A549 (cell line): ENCODE measurements around the gene RYR3.

ENCODE experiments used
- BHLHE40 ChIP-seq: IDR thresholded peaks from 2 replicates; pipeline ENCODE4 v1.6.1; 2012; ENCODE audit warnings: low read depth, low read length, inconsistent platforms
- CHD2 ChIP-seq: fragments of 150-350 bp; IDR thresholded peaks from 2 replicates; pipeline ENCODE4 v1.6.1; 2014; ENCODE audit warnings: low read length; ENCODE audit not compliant: partially characterized antibody
- CTCF ChIP-seq: fragments of >200 bp; sonication (Bioruptor Twin); formaldehyde crosslinking; IDR thresholded peaks from 3 replicates; pipeline ENCODE4 v1.5.1; 2016
- MAX ChIP-seq: IDR thresholded peaks from 2 replicates; pipeline ENCODE4 v1.6.1; 2012
- MAZ ChIP-seq: fragments of 150-350 bp; IDR thresholded peaks from 2 replicates; pipeline ENCODE4 v1.6.1; 2014; ENCODE audit warnings: antibody characterized with exemption, low read depth, low read length, borderline replicate concordance
- POLR2A ChIP-seq: IDR thresholded peaks from 2 replicates; pipeline ENCODE4 v1.6.1; 2012; ENCODE audit warnings: mild to moderate bottlenecking, low read length
- RAD21 ChIP-seq, 2 experiments: fragments of >200 bp in 1 of 2; sonication (Bioruptor Twin) in 1 of 2; formaldehyde crosslinking in 1 of 2; IDR thresholded peaks in 1 of 2; conservative IDR thresholded peaks in 1 of 2; 2 replicates in 1 of 2; 3 replicates in 1 of 2; pipeline ENCODE4 v1.6.1; 2012 to 2018; ENCODE audit warnings: inconsistent platforms in 1 of 2
- RCOR1 ChIP-seq: fragments of 150-350 bp; IDR thresholded peaks from 2 replicates; pipeline ENCODE4 v1.6.1; 2014; ENCODE audit warnings: antibody characterized with exemption, low read length, low read depth
- REST ChIP-seq: fragments of 200-600 bp; sonication (generic); IDR thresholded peaks from 2 replicates; pipeline ENCODE4 v1.6.1; 2016; ENCODE audit warnings: antibody characterized with exemption, mild to moderate bottlenecking, moderate library complexity
- ZFP36 ChIP-seq: fragments of 450-650 bp; IDR thresholded peaks from 2 replicates; pipeline ENCODE4 v1.6.1; 2014; ENCODE audit warnings: borderline replicate concordance; ENCODE audit not compliant: partially characterized antibody

GRCh38 chr15:33395846-33396245 is 85.1 kb downstream of the RYR3 start:
- no peak for TF ChIP-seq POLR2A
- TF ChIP-seq MAX, result no peak
- TF ChIP-seq CTCF, result no peak
- no peak for TF ChIP-seq ZFP36
- no peak for TF ChIP-seq BHLHE40
- TF ChIP-seq MAZ, result no peak
- no peak for TF ChIP-seq REST
- TF ChIP-seq RAD21 (conservative IDR thresholded peaks at IDR 0.05 in 1 of 2, IDR thresholded peaks at IDR 0.05 in 1 of 2), result no peak
- TF ChIP-seq RCOR1, result no peak
- no peak for TF ChIP-seq CHD2
